ENCODE data around the gene ADGRB3.
"Not testable (repeated sequence)": the region's sequence is repeated elsewhere in the genome, so short reads cannot be mapped to it uniquely, and the experiment has no call there.

Gene ADGRB3

GRCh38 chr6:68880050-68880813 is 245.2 kb downstream of the ADGRB3 start:
- H3K4me3 ChIP-seq (replicated peaks in 1 of 2; ENCODE audit: low read depth in 2 of 2, low read length in 2 of 2) = no peak overlapping the region
- TF ChIP-seq CTCF (IDR thresholded peaks at IDR 0.05; ENCODE audit: low read depth, low read length) = no peak
- peak in 1 of 2 donors; percentile 10 for DNase-seq (ENCODE audit: low read depth in 2 of 2)

GRCh38 chr6:68883325-68883724 is 248.2 kb downstream of the ADGRB3 start:
- H3K4me3 ChIP-seq (replicated peaks in 1 of 2; ENCODE audit: low read depth in 2 of 2, low read length in 2 of 2); DNase-seq (ENCODE audit: low read depth in 2 of 2): not testable (repeated sequence)

GRCh38 chr6:68891419-68891818 is 256.3 kb downstream of the ADGRB3 start:
- TF ChIP-seq CTCF (IDR thresholded peaks at IDR 0.05; ENCODE audit: low read depth, low read length) = no peak
- peak in 1 of 2 donors; percentile 18 for DNase-seq (ENCODE audit: low read depth in 2 of 2)
- no peak overlapping the region for H3K4me3 ChIP-seq (replicated peaks in 1 of 2; ENCODE audit: low read depth in 2 of 2, low read length in 2 of 2)

DNA sequence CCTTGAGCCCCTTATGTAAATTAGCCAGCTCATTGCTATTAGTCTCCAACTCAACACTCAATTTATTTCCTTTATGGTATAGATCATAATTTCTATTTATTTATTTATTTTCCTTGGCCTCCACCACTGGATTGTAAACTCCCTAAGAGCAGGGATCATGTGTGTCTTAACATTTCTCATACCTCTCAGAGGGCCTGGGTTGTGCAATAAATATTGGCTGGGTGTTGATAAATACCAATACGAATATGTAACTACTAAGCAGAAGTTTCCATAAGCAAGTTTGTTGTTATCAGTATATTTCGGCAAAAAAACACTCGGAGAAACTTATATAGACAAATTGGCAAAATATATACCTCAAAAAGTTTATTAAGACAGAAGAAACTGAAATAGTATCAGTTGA is 257.4 kb downstream of the ADGRB3 start:
- no peak for DNase-seq (ENCODE audit: low read depth in 2 of 2)
- no peak for TF ChIP-seq CTCF (IDR thresholded peaks at IDR 0.05; ENCODE audit: low read depth, low read length)
- no peak overlapping the region for H3K4me3 ChIP-seq (replicated peaks in 1 of 2; ENCODE audit: low read depth in 2 of 2, low read length in 2 of 2)

DNA sequence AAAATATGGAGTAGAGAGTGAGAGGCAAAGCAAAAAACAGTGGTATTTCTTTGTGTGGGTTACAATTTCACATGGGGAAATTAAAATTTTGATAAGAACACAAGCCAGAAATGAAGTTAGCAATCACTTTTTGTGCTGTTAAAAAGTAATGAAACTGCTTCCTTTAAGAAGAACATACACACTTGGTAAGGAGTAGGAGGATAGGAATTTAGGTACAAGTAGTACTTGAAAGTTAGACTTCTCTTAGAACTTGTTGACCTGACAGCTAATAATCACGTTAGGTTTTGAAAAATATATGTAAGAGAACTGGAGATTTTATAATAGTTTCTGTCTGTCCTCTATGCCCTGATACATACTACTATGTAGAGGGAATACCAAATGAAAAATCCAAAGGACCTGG is 260.8 kb downstream of the ADGRB3 start:
- no peak overlapping the region for H3K4me3 ChIP-seq (replicated peaks in 1 of 2; ENCODE audit: low read depth in 2 of 2, low read length in 2 of 2)
- TF ChIP-seq CTCF (IDR thresholded peaks at IDR 0.05; ENCODE audit: low read depth, low read length) = no peak
- DNase-seq (ENCODE audit: low read depth in 2 of 2) = no peak

GRCh38 chr6:68901044-68901443 is 266.0 kb downstream of the ADGRB3 start:
- no peak overlapping the region for H3K4me3 ChIP-seq (replicated peaks in 1 of 2; ENCODE audit: low read depth in 2 of 2, low read length in 2 of 2)
- no peak for DNase-seq (ENCODE audit: low read depth in 2 of 2)
- no peak for TF ChIP-seq CTCF (IDR thresholded peaks at IDR 0.05; ENCODE audit: low read depth, low read length)

DNA sequence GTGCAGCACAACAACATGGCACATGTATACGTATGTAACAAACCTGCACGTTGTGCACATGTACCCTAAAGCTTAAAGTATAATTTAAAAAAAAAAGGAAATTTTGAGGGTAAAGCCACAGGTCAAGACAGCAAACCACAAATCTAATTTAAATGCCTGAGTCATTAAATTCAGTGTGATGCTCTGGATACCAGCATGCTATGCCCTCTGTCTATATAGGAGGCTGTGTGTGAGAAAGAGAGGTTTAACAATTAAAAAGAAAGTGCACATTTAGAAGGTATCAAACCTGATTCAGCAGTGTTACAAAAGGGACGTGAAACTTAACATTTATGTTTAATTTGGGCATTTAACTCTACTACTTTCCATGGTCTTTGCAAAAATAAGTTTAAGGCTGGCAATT is 276.3 kb downstream of the ADGRB3 start:
- no peak for DNase-seq (ENCODE audit: low read depth in 2 of 2)
- TF ChIP-seq CTCF (IDR thresholded peaks at IDR 0.05; ENCODE audit: low read depth, low read length) = no peak
- no peak overlapping the region for H3K4me3 ChIP-seq (replicated peaks in 1 of 2; ENCODE audit: low read depth in 2 of 2, low read length in 2 of 2)
